ENCODE results near the gene C11orf24. TPM values are rescaled to one million over a fixed set of nuclear protein-coding genes. Genes with fewer than 3 reads are reported as not detected.

Gene C11orf24
- total RNA-seq, 1 experiment from 2014 or later = 52.3 TPM

DNA sequence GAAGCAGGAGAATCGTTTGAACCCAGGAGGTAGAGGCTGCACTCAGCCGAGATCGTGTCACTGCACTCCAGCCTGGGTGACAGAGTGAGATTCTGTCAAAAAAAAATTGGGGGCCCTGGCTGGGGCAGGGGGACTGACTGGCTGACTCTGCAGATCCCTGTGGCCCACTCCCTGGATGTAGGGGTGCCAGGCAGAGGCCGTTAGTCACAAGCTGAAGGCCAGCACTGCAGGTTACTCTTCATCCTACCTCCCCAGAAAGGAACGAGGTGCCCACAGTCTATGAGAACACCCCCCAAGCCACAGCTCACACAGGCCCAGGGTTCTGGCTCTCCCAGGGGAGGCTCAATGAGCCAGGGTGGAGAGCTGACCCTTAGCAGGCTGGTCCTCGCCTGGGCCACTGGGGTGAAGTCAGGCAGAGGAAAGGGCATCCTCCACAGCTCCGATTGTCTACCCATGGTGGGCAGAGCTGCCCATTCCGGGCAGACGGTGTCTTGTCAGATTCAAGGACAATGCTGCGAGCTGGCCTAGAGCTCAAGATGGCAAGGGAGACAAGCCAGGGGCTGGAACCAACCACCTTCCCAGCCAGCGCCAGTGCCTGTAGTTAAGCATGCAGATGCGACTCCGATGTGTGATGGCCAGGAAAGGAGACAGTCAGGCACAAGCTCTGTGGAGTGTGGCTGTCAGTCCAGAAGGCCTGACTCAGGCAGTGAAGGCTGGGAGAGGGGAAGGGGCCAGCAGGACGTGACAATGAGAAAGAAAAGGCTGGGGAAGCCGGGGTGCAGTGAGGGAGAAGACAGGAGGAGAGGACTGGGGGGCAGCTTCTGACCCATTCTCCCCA, 12.4 kb downstream of the C11orf24 start:
- no peaks in the 10 kb centered on the region for H3K9me3 ChIP-seq (ENCODE audit: low read depth, low read length, poor library complexity, severe bottlenecking)
- intact Hi-C loops (cut with micrococcal nuclease; ENCODE audit: unreplicated experiment) = no loop called here
- TF ChIP-seq, protein P1, sequence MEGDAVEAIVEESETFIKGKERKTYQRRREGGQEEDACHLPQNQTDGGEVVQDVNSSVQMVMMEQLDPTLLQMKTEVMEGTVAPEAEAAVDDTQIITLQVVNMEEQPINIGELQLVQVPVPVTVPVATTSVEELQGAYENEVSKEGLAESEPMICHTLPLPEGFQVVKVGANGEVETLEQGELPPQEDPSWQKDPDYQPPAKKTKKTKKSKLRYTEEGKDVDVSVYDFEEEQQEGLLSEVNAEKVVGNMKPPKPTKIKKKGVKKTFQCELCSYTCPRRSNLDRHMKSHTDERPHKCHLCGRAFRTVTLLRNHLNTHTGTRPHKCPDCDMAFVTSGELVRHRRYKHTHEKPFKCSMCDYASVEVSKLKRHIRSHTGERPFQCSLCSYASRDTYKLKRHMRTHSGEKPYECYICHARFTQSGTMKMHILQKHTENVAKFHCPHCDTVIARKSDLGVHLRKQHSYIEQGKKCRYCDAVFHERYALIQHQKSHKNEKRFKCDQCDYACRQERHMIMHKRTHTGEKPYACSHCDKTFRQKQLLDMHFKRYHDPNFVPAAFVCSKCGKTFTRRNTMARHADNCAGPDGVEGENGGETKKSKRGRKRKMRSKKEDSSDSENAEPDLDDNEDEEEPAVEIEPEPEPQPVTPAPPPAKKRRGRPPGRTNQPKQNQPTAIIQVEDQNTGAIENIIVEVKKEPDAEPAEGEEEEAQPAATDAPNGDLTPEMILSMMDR (conservative IDR thresholded peaks at IDR 0.05; ENCODE audit: low read depth, low read length) = no peak
- no peak for TF ChIP-seq EZH2 (IDR thresholded peaks at IDR 0.05; ENCODE audit: borderline replicate concordance, low read depth, low read length, poor library complexity, severe bottlenecking)
- ChIA-PET CTCF (no interaction called here), POLR2A (ENCODE audit: low non-redundant PET) (no interaction called here)
- H3K4me3 ChIP-seq (ENCODE audit: low read depth, low read length, poor library complexity, severe bottlenecking) = no peak overlapping the region
- BruUV-seq (replicated peaks) = no TSS peak
- peaks cover 19% of the 10 kb centered on the region for H3K36me3 ChIP-seq (ENCODE audit: insufficient read depth, low read length, poor library complexity, severe bottlenecking)
- DNase-seq (ENCODE audit: low spot score) = no peak
- no peaks in the 10 kb centered on the region for H3K27me3 ChIP-seq (replicated peaks; ENCODE audit: insufficient read depth, low read depth, low read length, poor library complexity)
- H3K27ac ChIP-seq (ENCODE audit: low read depth, low read length, poor library complexity, severe bottlenecking) = no peak overlapping the region
- peaks cover 17% of the 10 kb centered on the region for H3K4me1 ChIP-seq (ENCODE audit: insufficient read depth, low read length, poor library complexity, severe bottlenecking)

DNA sequence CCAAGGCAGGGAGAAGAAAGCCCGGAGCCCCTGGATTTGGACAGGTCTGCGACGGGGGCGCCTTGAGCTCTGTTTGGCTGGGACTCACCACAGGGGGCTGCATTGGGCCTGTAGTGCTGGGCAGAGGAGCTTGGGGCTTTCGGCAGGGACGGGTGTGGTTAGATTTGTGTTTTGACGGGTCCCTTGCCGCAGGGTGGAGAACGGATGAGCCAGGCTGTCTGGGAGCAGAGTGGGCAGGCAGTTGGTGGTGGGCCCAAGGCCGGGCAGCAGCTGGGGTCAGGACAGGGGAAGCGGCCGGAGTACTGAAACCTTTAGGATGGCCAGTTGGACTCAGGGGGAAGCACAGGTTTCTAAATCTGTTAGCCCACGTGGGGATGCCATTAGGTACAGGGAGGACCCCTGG, 13.4 kb downstream of the C11orf24 start:
- Histone ChIP-seq H3K27me3 (replicated peaks; ENCODE audit: insufficient read depth, low read depth, low read length, poor library complexity) (no peaks in the 10 kb centered on the region), H3K4me1 (ENCODE audit: insufficient read depth, low read length, poor library complexity, severe bottlenecking) (peaks cover 17% of the 10 kb centered on the region), H3K36me3 (ENCODE audit: insufficient read depth, low read length, poor library complexity, severe bottlenecking) (peaks cover 16% of the 10 kb centered on the region), H3K27ac (ENCODE audit: low read depth, low read length, poor library complexity, severe bottlenecking) (no peak overlapping the region), H3K4me3 (ENCODE audit: low read depth, low read length, poor library complexity, severe bottlenecking) (no peak overlapping the region), H3K9me3 (ENCODE audit: low read depth, low read length, poor library complexity, severe bottlenecking) (no peaks in the 10 kb centered on the region)
- BruUV-seq (replicated peaks) = no TSS peak
- ChIA-PET POLR2A (ENCODE audit: low non-redundant PET) (no interaction called here), CTCF (interaction anchor here (0.8 kb wide), 1 partner anchor 540 kb away, joined by 3 read pairs; no protein-coding TSS in a partner anchor)
- TF ChIP-seq, protein P1 (conservative IDR thresholded peaks at IDR 0.05; ENCODE audit: low read depth, low read length) = no peak
- intact Hi-C loops (cut with micrococcal nuclease; ENCODE audit: unreplicated experiment) = no loop called here
- DNase-seq (ENCODE audit: low spot score) = no peak

DNA sequence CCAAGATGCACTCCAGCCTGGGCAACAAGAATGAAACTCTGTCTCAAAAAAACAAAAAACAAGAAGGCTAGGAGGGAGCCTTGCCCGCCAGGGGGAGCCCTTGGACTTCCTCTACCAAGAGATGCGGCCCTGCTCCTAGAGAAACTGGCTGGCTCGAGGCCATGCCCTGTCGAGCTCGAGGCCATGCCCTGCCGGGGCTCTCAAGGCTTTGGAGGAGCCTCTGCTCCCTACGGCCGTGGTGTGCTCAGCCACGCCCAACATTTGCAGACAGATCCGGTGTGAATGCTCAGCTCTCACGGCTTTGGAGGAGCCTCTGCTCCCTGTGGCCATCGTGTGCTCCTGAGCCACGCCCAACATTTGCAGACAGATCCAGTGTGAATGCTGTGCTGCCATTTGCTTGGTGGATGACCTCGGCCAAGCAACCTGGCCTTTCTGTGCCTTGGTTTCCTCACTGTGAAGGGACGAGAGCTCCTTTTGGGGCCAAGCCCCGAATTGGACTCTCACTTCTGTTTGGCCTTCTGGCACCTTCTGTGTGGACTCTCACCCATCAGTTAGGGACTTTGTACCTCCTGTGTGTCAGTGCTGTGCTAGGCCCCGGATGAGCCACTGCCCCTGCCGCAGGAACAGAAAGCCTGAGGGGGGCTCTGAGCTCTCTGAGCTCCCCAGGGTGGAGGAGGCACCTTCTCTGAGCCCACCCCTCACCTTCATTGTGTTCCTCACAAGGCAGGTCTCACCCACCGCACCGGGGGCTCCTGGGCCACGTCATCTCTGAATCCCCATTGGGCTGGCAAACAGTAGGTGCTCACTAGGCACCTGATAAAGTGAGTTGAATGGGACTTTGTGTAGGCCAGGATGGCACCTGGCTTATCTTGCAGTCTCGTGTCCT, 14.1 kb downstream of the C11orf24 start:
- BruUV-seq (replicated peaks) = no TSS peak
- POLR2A ChIA-PET (ENCODE audit: low non-redundant PET) = no interaction called here
- TF ChIP-seq, protein P1 (conservative IDR thresholded peaks at IDR 0.05; ENCODE audit: low read depth, low read length) = peak; percentile 85
- no peak for TF ChIP-seq EZH2 (IDR thresholded peaks at IDR 0.05; ENCODE audit: borderline replicate concordance, low read depth, low read length, poor library complexity, severe bottlenecking)

More for the DNA sequence above, 14.1 kb downstream of the C11orf24 start:
- Histone ChIP-seq H3K4me1 (ENCODE audit: insufficient read depth, low read length, poor library complexity, severe bottlenecking) (peaks cover 17% of the 10 kb centered on the region), H3K27me3 (replicated peaks; ENCODE audit: insufficient read depth, low read depth, low read length, poor library complexity) (no peaks in the 10 kb centered on the region), H3K27ac (ENCODE audit: low read depth, low read length, poor library complexity, severe bottlenecking) (no peak overlapping the region), H3K9me3 (ENCODE audit: low read depth, low read length, poor library complexity, severe bottlenecking) (no peaks in the 10 kb centered on the region), H3K36me3 (ENCODE audit: insufficient read depth, low read length, poor library complexity, severe bottlenecking) (peaks cover 13% of the 10 kb centered on the region), H3K4me3 (ENCODE audit: low read depth, low read length, poor library complexity, severe bottlenecking) (no peak overlapping the region)
- intact Hi-C loops (cut with micrococcal nuclease; ENCODE audit: unreplicated experiment) = loop anchor here (1.0 to 2.0 kb wide), 3 partner anchors 40 to 189 kb away; no protein-coding TSS in a partner anchor
- peak; percentile 95 for DNase-seq (ENCODE audit: low spot score)
- CTCF ChIA-PET = interaction anchor here (0.6 to 1.2 kb wide), 7 partner anchors 11 to 540 kb away, joined by 3 to 7 read pairs (median 5); no protein-coding TSS in a partner anchor

All from A673 (cell line).